Measurements from ENCODE around the gene GRPEL1.

DNA sequence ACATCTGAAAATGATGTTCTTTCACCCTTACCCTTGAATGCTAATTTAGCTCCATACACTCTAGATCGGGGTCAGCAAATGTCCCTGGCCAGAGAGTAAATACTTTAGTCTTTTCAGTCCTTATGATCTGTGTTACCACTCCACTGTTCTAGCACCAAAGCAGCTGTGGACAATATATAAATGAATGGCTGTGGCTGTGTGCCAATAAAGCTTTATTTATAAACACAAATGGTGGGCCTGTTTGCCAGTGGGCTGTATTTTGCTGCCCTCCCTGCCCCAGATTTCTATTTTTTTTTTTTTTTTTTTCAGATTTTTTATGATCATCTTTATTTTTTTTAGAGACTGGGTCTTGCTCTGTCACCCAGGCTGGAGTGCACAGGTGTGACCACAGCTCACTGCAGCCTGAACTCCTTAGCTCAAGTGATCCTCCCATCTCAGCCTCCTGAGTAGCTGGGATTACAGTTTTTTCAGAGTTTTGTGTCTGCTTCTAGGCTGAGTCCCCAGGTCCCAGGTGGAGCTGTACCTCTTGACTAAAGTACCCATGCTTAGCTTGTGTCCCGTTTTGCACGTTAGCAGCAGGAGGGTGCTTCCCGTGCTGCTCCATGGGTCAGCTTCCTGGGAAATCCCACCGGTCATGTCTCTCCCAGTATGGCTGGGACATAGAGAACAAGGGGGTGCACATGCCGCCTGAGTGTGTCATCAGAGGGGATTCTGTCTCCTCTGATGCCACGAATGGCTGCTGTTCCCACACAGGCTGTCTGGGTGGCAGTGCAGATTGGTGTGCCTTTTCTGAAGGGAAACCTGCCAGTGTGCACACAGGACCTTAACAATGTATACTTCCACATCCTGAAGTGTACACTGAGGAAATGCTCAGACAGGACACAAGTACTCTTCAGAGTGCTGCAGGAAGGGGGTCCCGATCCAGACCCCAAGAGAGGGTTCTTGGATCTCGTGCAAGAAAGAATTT lies 16.0 kb upstream of the GRPEL1 start:
- TF ChIP-seq, protein P1, sequence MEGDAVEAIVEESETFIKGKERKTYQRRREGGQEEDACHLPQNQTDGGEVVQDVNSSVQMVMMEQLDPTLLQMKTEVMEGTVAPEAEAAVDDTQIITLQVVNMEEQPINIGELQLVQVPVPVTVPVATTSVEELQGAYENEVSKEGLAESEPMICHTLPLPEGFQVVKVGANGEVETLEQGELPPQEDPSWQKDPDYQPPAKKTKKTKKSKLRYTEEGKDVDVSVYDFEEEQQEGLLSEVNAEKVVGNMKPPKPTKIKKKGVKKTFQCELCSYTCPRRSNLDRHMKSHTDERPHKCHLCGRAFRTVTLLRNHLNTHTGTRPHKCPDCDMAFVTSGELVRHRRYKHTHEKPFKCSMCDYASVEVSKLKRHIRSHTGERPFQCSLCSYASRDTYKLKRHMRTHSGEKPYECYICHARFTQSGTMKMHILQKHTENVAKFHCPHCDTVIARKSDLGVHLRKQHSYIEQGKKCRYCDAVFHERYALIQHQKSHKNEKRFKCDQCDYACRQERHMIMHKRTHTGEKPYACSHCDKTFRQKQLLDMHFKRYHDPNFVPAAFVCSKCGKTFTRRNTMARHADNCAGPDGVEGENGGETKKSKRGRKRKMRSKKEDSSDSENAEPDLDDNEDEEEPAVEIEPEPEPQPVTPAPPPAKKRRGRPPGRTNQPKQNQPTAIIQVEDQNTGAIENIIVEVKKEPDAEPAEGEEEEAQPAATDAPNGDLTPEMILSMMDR (IDR thresholded peaks at IDR 0.05): peak in 1 of 4 donors; percentile 7
- TF ChIP-seq POLR2A (IDR thresholded peaks at IDR 0.05): no peak
